Measurements from ENCODE around the gene CEP112. TPM values are rescaled to one million over a fixed set of nuclear protein-coding genes. Genes with fewer than 3 reads are reported as not detected.

The CEP112 gene
- total and polyA plus RNA-seq, 2 experiments from 2014 or later = 4.0 to 4.3 TPM

- no peak for DNase-seq (ENCODE audit: low spot score)
- H3K27ac Mint-ChIP-seq = no peak overlapping the region
- peaks cover 5% of the 10 kb centered on the region for H3K27me3 Mint-ChIP-seq (ENCODE audit: insufficient read depth, low read depth, poor library complexity)
- H3K36me3 Mint-ChIP-seq (ENCODE audit: low read depth) = peaks cover 7% of the 10 kb centered on the region; the same call in 2 of the 3 replicates
- Histone ChIP-seq H3F3A (replicated peaks; ENCODE audit: low read depth) (no peaks in the 10 kb centered on the region), H3K27ac (ENCODE audit: low read depth) (no peak overlapping the region), H3K9me2 (ENCODE audit: insufficient read depth) (peaks cover 33% of the 10 kb centered on the region), H3K4me2 (no peak overlapping the region), H3K27me3 (ENCODE audit: insufficient read depth) (no peaks in the 10 kb centered on the region), H3K4me3 (no peak overlapping the region), H3K36me3 (ENCODE audit: insufficient read depth) (peaks cover 4% of the 10 kb centered on the region; the same call in 1 of the 2 replicates), H3K4me1 (ENCODE audit: insufficient read depth) (peaks cover 7% of the 10 kb centered on the region; the same call in 1 of the 2 replicates), H2AFZ (no peak overlapping the region), H3K79me2 (replicated peaks; ENCODE audit: insufficient read depth) (no peaks in the 10 kb centered on the region), H4K20me1 (replicated peaks; ENCODE audit: insufficient read depth) (no peaks in the 10 kb centered on the region)
- H3K9me3 Mint-ChIP-seq = peaks cover 8% of the 10 kb centered on the region; the same call in 2 of the 3 replicates
- peaks cover 8% of the 10 kb centered on the region for H3K4me1 Mint-ChIP-seq
- ATAC-seq = no peak
- H3K4me3 Mint-ChIP-seq = no peak overlapping the region
- TF ChIP-seq JUNB (IDR thresholded peaks at IDR 0.05; ENCODE audit: unreplicated experiment) (no peak), REST (IDR thresholded peaks at IDR 0.05; ENCODE audit: unreplicated experiment) (no peak), CREB1 (CRISPR knock-in tag; IDR thresholded peaks at IDR 0.05; ENCODE audit: low read depth) (no peak), ZNF331 (CRISPR knock-in tag; IDR thresholded peaks at IDR 0.05; ENCODE audit: low read depth) (no peak), CTCF (conservative IDR thresholded peaks at IDR 0.05; ENCODE audit: low read depth in 2 of 2) (no peak), ZNF114 (CRISPR knock-in tag; IDR thresholded peaks at IDR 0.05) (no peak), STAT1 (IDR thresholded peaks at IDR 0.05; ENCODE audit: unreplicated experiment) (no peak), EZH2 (IDR thresholded peaks at IDR 0.05; ENCODE audit: low read depth, unreplicated experiment) (no peak), POLR2AphosphoS5 (IDR thresholded peaks at IDR 0.05; ENCODE audit: low read depth) (no peak), ETS1 (IDR thresholded peaks at IDR 0.05) (no peak)
These were observed 16.0 kb upstream of the CEP112 start for GRCh38 chr17:66207936-66208335.
